K562 (cell line): ENCODE data around the gene KBTBD3. TPM values are rescaled to one million over a fixed set of nuclear protein-coding genes. Genes with fewer than 3 reads are reported as not detected.

Experiments
- ATAC-seq: fragments of 200-7000 bp; cut with Tn5 transposase; 3 replicates; pipeline ENCODE4 v1.9.1; 2020; ENCODE audit warnings: moderate library complexity
- BruUV-seq: library from RNA; stranded (reverse); fragments of 400-500 nt; replicated peaks from 2 replicates; lab custom pipeline; 2021; lab: Mats Ljungman, UMichigan
- CTCF ChIA-PET: fragments of 300-600 bp; formaldehyde crosslinking; extraction: SDS; loops from one replicate; lab custom pipeline; 2021; ENCODE audit warnings: low intra/inter-chr PET ratio; lab: Yijun Ruan, JAX
- POLR2A ChIA-PET: fragments of 300-600, 350-650 bp; sonication (Branson Sonifier 250); formaldehyde crosslinking; extraction: SDS; loops from one replicate; lab custom pipeline; 2021; ENCODE audit warnings: antibody characterized with exemption, inconsistent platforms; lab: Yijun Ruan, JAX
- DNase-seq, 4 experiments: peaks; one replicate each; pipeline versions ENCODE4 v3.0.0 to v3.0.0-alpha.2; 2011 to 2018; ENCODE audit warnings: low spot score in 3 of 4, mixed read lengths in 3 of 4; ENCODE audit errors: extremely low read depth in 1 of 4
- FAIRE-seq: peaks from 2 replicates; lab custom pipeline; 2011; peaks lifted over from hg19 to GRCh38; lab: Jason Lieb, UNC
- H2AFZ ChIP-seq: 2 replicates; pipeline ENCODE4 v1.6.0; 2011; ENCODE audit warnings: low read depth, low read length, control low read depth, inconsistent platforms
- H3K27ac ChIP-seq: fragments of 200-600 bp; 3 replicates; pipeline ENCODE4 v1.8.0; 2011; ENCODE audit warnings: low read depth, mild to moderate bottlenecking, control low read depth, inconsistent platforms, low read length, moderate library complexity, mixed read lengths; ENCODE audit errors: extremely low read depth
- H3K27me3 ChIP-seq, 2 experiments: fragments of 300-600 bp in 1 of 2; 2 replicates in 1 of 2; 3 replicates in 1 of 2; pipeline versions ENCODE4 v1.6.0 to v1.8.0; 2011; ENCODE audit warnings: inconsistent platforms in 2 of 2, low read length in 2 of 2, mild to moderate bottlenecking in 1 of 2, mixed read lengths in 1 of 2, moderate library complexity in 1 of 2; ENCODE audit not compliant: control insufficient read depth in 2 of 2, insufficient read depth in 2 of 2
- H3K36me3 ChIP-seq: fragments of 300-600 bp; 3 replicates; pipeline ENCODE4 v1.8.0; 2011; ENCODE audit warnings: mild to moderate bottlenecking, low read length, inconsistent platforms; ENCODE audit not compliant: control insufficient read depth, insufficient read depth
- H3K4me1 ChIP-seq, 2 experiments: fragments of 200-600 bp in 1 of 2; replicated peaks in 1 of 2; 2 replicates in 1 of 2; 3 replicates in 1 of 2; pipeline versions ENCODE4 v1.5.1 to v1.8.0; 2011; ENCODE audit warnings: inconsistent platforms in 2 of 2, low read length in 2 of 2, mild to moderate bottlenecking in 1 of 2, mixed read lengths in 1 of 2, moderate library complexity in 1 of 2; ENCODE audit not compliant: control insufficient read depth in 2 of 2, insufficient read depth in 2 of 2
- H3K4me2 ChIP-seq: 2 replicates; pipeline ENCODE4 v1.6.1; 2011; ENCODE audit warnings: low read length, control low read depth, inconsistent platforms, mixed read lengths; ENCODE audit not compliant: insufficient read depth
- H3K4me3 ChIP-seq: fragments of 200-600 bp; sonication (generic), shearing (Covaris generic); 2 replicates; pipeline ENCODE4 v1.5.1; 2016; ENCODE audit warnings: control low read depth, inconsistent platforms
- H3K79me2 ChIP-seq: fragments of 200-600 bp; 3 replicates; pipeline ENCODE4 v1.8.0; 2011; ENCODE audit warnings: low read length, inconsistent platforms; ENCODE audit not compliant: control insufficient read depth, insufficient read depth
- H3K9ac ChIP-seq, 2 experiments: 2 replicates each; pipeline versions ENCODE4 v1.6.0 to v1.6.1; 2011; ENCODE audit warnings: low read depth in 2 of 2, low read length in 2 of 2, control low read depth in 1 of 2, inconsistent platforms in 1 of 2, mild to moderate bottlenecking in 1 of 2, mixed read lengths in 1 of 2; ENCODE audit not compliant: insufficient read depth in 1 of 2
- H3K9me1 ChIP-seq: one replicate; pipeline ENCODE4 v1.6.0; 2011; ENCODE audit warnings: inconsistent platforms, mild to moderate bottlenecking, low read length, moderate library complexity; ENCODE audit not compliant: control insufficient read depth, insufficient read depth
- H3K9me3 ChIP-seq: replicated peaks from 2 replicates; pipeline ENCODE4 v1.5.1; 2011; ENCODE audit warnings: low read depth, low read length, inconsistent platforms; ENCODE audit not compliant: control insufficient read depth, insufficient read depth
- H4K20me1 ChIP-seq: replicated peaks from 2 replicates; pipeline ENCODE4 v1.6.1; 2011; ENCODE audit warnings: low read length, inconsistent platforms, mixed read lengths; ENCODE audit not compliant: control insufficient read depth, insufficient read depth
- DPF2 ChIP-seq: fragments of 450-650 bp; IDR thresholded peaks from 2 replicates; pipeline ENCODE4 v1.6.1; 2016
- E2F3 ChIP-seq: fragments of 250-450 bp; sonication (Bioruptor Pico); IDR thresholded peaks from 2 replicates; pipeline ENCODE4 v1.4.0; 2020; ENCODE audit warnings: mild to moderate bottlenecking
- FOXO4 ChIP-seq: fragments of 450-650 bp; formaldehyde crosslinking; IDR thresholded peaks from 2 replicates; pipeline ENCODE4 v1.4.0; 2020; ENCODE audit warnings: mild to moderate bottlenecking, moderate library complexity
- GABPB1 ChIP-seq: sonication (generic); formaldehyde crosslinking; IDR thresholded peaks from 2 replicates; pipeline ENCODE4 v1.8.0; 2022; ENCODE audit warnings: mild to moderate bottlenecking, missing genetic modification reagents
- NFE2 ChIP-seq: IDR thresholded peaks from 2 replicates; pipeline ENCODE4 v1.6.1; 2014; ENCODE audit warnings: antibody characterized with exemption, low read depth
- NFYB ChIP-seq: IDR thresholded peaks from 2 replicates; pipeline ENCODE4 v1.6.1; 2011; ENCODE audit warnings: mild to moderate bottlenecking, moderate library complexity; ENCODE audit not compliant: insufficient read length; ENCODE audit errors: extremely low read depth
- NR3C1 ChIP-seq: sonication (generic); formaldehyde crosslinking; IDR thresholded peaks from 2 replicates; pipeline ENCODE4 v1.8.1; 2022; ENCODE audit warnings: missing genetic modification reagents
- NUFIP1 ChIP-seq: fragments of 450-650 bp; IDR thresholded peaks from 2 replicates; pipeline ENCODE4 v1.6.1; 2018; ENCODE audit not compliant: partially characterized antibody
- PRDM10 ChIP-seq: fragments of 450-650 bp; IDR thresholded peaks from 2 replicates; pipeline ENCODE4 v1.6.1; 2018; ENCODE audit not compliant: partially characterized antibody
- PYGO2 ChIP-seq: fragments of 450-650 bp; IDR thresholded peaks from 2 replicates; pipeline ENCODE4 v1.6.1; 2016; ENCODE audit warnings: mild to moderate bottlenecking, missing genetic modification characterization, moderate library complexity, missing compliant biosample characterization
- TCF3 ChIP-seq: sonication (generic); formaldehyde crosslinking; IDR thresholded peaks from 2 replicates; pipeline ENCODE4 v1.4.0; 2020; ENCODE audit warnings: mild to moderate bottlenecking, missing genetic modification reagents
- TGIF2 ChIP-seq: sonication (generic); formaldehyde crosslinking; IDR thresholded peaks from 2 replicates; pipeline ENCODE4 v1.8.1; 2022; ENCODE audit warnings: mild to moderate bottlenecking, missing genetic modification reagents, moderate library complexity
- TOE1 ChIP-seq, 2 experiments: fragments of 450-650 bp in 1 of 2; sonication (generic) in 1 of 2; formaldehyde crosslinking in 1 of 2; IDR thresholded peaks; 2 replicates each; pipeline versions ENCODE4 v1.7.1 to v1.8.0; 2016 to 2022; ENCODE audit warnings: borderline replicate concordance in 2 of 2, mild to moderate bottlenecking in 2 of 2, antibody characterized with exemption in 1 of 2, inconsistent platforms in 1 of 2, low read depth in 1 of 2, missing genetic modification reagents in 1 of 2, moderate library complexity in 1 of 2
- ZNF24 ChIP-seq: fragments of 450-650 bp; IDR thresholded peaks from 2 replicates; pipeline ENCODE4 v1.6.1; 2016
- ZNF41 ChIP-seq: fragments of 250-450 bp; sonication (Bioruptor Pico); conservative IDR thresholded peaks from 2 replicates; pipeline ENCODE4 v1.4.0; 2020; ENCODE audit warnings: mild to moderate bottlenecking
- WGBS: fragments of 100-300 bp; shearing (Covaris generic); methylation state at CpG from one replicate; pipeline ENCODE4 v1.1.6; 2016; ENCODE audit warnings: low coverage, mixed read lengths; ENCODE audit not compliant: insufficient coverage; ENCODE audit errors: missing lambda C conversion rate; 5-methylcytosine and 5-hydroxymethylcytosine counted together
- in situ Hi-C: fragments of 300-500 bp; cut with MboI; formaldehyde crosslinking; loops from 4 replicates; pipeline ENCODE4 v1.15.0; 2018; ENCODE audit warnings: inconsistent platforms, mixed read lengths
- intact Hi-C: fragments of 100-400 bp; cut with micrococcal nuclease; formaldehyde crosslinking; loops from 2 replicates; pipeline ENCODE4 v1.14.2; 2022
- polyA plus RNA-seq, 8 experiments: library from polyadenylated mRNA; depleted of rRNA in 4 of 8; stranded (reverse) in 5 of 8; unstranded in 3 of 8; fragments of >200 nt; fragmentation: Nextera tagmentation in 2 of 8; fragmentation: Illumina TruSeq in 1 of 8; extraction: Ambion mirVana in 2 of 8; extraction: Trizol in 1 of 8; gene quantifications; 2 replicates each; pipeline versions ENCODE4 v1.2.1 to v1.2.3, GENCODE V29; 2011 to 2014; ENCODE audit warnings: inconsistent platforms in 1 of 8, missing spikeins in 1 of 8
- total RNA-seq, 7 experiments: library from RNA; depleted of rRNA in 6 of 7; stranded (reverse); fragments of >200 nt in 6 of 7; fragmentation: Illumina TruSeq in 2 of 7; extraction: Trizol in 2 of 7; gene quantifications; 2 replicates each; pipeline versions ENCODE4 v1.2.1 to v1.2.3, GENCODE V29; 2011 to 2021; ENCODE audit warnings: low replicate concordance in 1 of 7

Gene KBTBD3
- total and polyA plus RNA-seq, 9 of the 15 experiments (the other 6 are each of a cell fraction or from before 2014, with no cell fraction given) = 4.2 to 31.2 (median 6.4) TPM

- TF ChIP-seq PRDM10 = peak; percentile 87
- TF ChIP-seq DPF2 = no peak
These were observed 55.8 kb downstream of the KBTBD3 start (continued) for GRCh38 chr11:106021181-106021966.

GRCh38 chr11:106017093-106017492 lies 60.1 kb downstream of the KBTBD3 start:
- H3K27ac ChIP-seq = no peak overlapping the region
- WGBS = 72% methylated on average over 2 of the region's 2 CpGs
- H3K9me1 ChIP-seq = no peaks in the 10 kb centered on the region
- in situ Hi-C loops = no loop called here
- no peaks in the 10 kb centered on the region for H3K9me3 ChIP-seq
- no peak overlapping the region for H3K4me2 ChIP-seq
- no peaks in the 10 kb centered on the region for H4K20me1 ChIP-seq
- H3K4me1 ChIP-seq = peaks cover 0 to 4% of the 10 kb centered on the region in 2 experiments; a peak in 3 of 5 replicates
- peaks cover 72% of the 10 kb centered on the region for H3K79me2 ChIP-seq
- BruUV-seq = no TSS peak
- FAIRE-seq (peak; percentile 6), DNase-seq (no peak), ATAC-seq (no peak)
- no peak for TF ChIP-seq TCF3 (CRISPR knock-in tag)
- TF ChIP-seq E2F3 (CRISPR knock-in tag) = no peak
- TF ChIP-seq NFE2 = no peak
- TF ChIP-seq TOE1 (IDR thresholded peaks at IDR 0.05; ENCODE audit: borderline replicate concordance) = no peak
- no peak for TF ChIP-seq TOE1 (CRISPR knock-in tag; IDR thresholded peaks at IDR 0.05; ENCODE audit: borderline replicate concordance, low read depth)
- TF ChIP-seq ZNF41 (CRISPR knock-in tag) = no peak
- no peak for TF ChIP-seq NFYB
- no peak for TF ChIP-seq ZNF24
- no peak for TF ChIP-seq TGIF2 (CRISPR knock-in tag)
- no peak for TF ChIP-seq FOXO4 (CRISPR knock-in tag)
- no peak for TF ChIP-seq GABPB1 (CRISPR knock-in tag)
- TF ChIP-seq PYGO2 (tag) = no peak
- TF ChIP-seq NUFIP1 = no peak
- TF ChIP-seq NR3C1 (CRISPR knock-in tag) = no peak
- peaks cover 9% of the 10 kb centered on the region for H3K36me3 ChIP-seq
- H3K27me3 ChIP-seq = no peaks in the 10 kb centered on the region
- no peak overlapping the region for H3K4me3 ChIP-seq
- ChIA-PET POLR2A (no interaction called here), CTCF (no interaction called here)
- intact Hi-C loops = no loop called here
- no peak overlapping the region for H3K9ac ChIP-seq
- H2AFZ ChIP-seq = no peak overlapping the region
